SU-DHL-6 (cell line): ENCODE results near the gene ZRANB2.

ENCODE experiments used
- H2AFZ ChIP-seq: fragments of 200-600 bp; sonication (generic); 2 replicates; pipeline ENCODE4 v1.6.1; 2014; ENCODE audit warnings: low read depth, mild to moderate bottlenecking, moderate library complexity, mixed read lengths, antibody characterized with exemption, low read length; ENCODE audit not compliant: severe bottlenecking
- H3F3A ChIP-seq: fragments of 200-600 bp; shearing (Covaris generic); 2 replicates; pipeline ENCODE4 v1.6.0; 2016; ENCODE audit warnings: antibody characterized with exemption, mild to moderate bottlenecking; ENCODE audit not compliant: insufficient read depth
- H3K27ac ChIP-seq: fragments of 200-600 bp; sonication (generic); 2 replicates; pipeline ENCODE4 v1.5.1; 2016; ENCODE audit warnings: low read depth, mild to moderate bottlenecking, low read length, moderate library complexity, mixed read lengths
- H3K27me3 ChIP-seq: fragments of 200-600 bp; sonication (generic), shearing (Covaris generic); 2 replicates; pipeline ENCODE4 v1.6.0; 2014; ENCODE audit warnings: mild to moderate bottlenecking, low read length
- H3K36me3 ChIP-seq: fragments of 200-600 bp; sonication (generic); 2 replicates; pipeline ENCODE4 v1.6.1; 2014; ENCODE audit warnings: mild to moderate bottlenecking, low read length, mixed read lengths
- H3K4me2 ChIP-seq: fragments of 300-600, 200-600 bp; shearing (Covaris generic), sonication (generic); 2 replicates; pipeline ENCODE4 v1.6.0; 2014; ENCODE audit warnings: low read length, low read depth, mild to moderate bottlenecking; ENCODE audit not compliant: poor library complexity, severe bottlenecking
- H3K4me3 ChIP-seq: fragments of 200-600 bp; sonication (generic); 2 replicates; pipeline ENCODE4 v1.5.1; 2014; ENCODE audit warnings: antibody characterized with exemption, low read length, mild to moderate bottlenecking, mixed read lengths; ENCODE audit not compliant: insufficient read depth, poor library complexity, severe bottlenecking
- H3K79me2 ChIP-seq: fragments of 200-600 bp; sonication (generic); 2 replicates; pipeline ENCODE4 v1.6.1; 2014; ENCODE audit warnings: mild to moderate bottlenecking, low read length, moderate library complexity; ENCODE audit not compliant: insufficient read depth
- H3K9ac ChIP-seq: fragments of 200-600 bp; sonication (generic); 2 replicates; pipeline ENCODE4 v1.7.0; 2014; ENCODE audit warnings: mild to moderate bottlenecking, low read length
- H3K9me2 ChIP-seq: fragments of 200-600 bp; sonication (generic); replicated peaks from 2 replicates; pipeline ENCODE4 v1.6.1; 2014; ENCODE audit warnings: low read length; ENCODE audit not compliant: insufficient read depth
- H3K9me3 ChIP-seq: fragments of 200-600 bp; sonication (generic); 2 replicates; pipeline ENCODE4 v1.6.1; 2014; ENCODE audit warnings: low read length, mixed read lengths; ENCODE audit not compliant: insufficient read depth
- H4K20me1 ChIP-seq: fragments of 200-600 bp; sonication (generic); 2 replicates; pipeline ENCODE4 v1.6.1; 2014; ENCODE audit warnings: low read depth, mild to moderate bottlenecking, antibody characterized with exemption, low read length, moderate library complexity, mixed read lengths
- EZH2phosphoT487 ChIP-seq: fragments of 200-600 bp; sonication (generic), shearing (Covaris generic); conservative IDR thresholded peaks from 2 replicates; pipeline ENCODE4 v1.6.1; 2018; ENCODE audit warnings: mild to moderate bottlenecking, antibody characterized with exemption, low read length, moderate library complexity, mixed read lengths
- TF ChIP-seq, protein P1 (sequence below): fragments of 200-600 bp; sonication (generic); IDR thresholded peaks from one replicate; pipeline ENCODE4 v1.5.1; 2017; ENCODE audit warnings: antibody characterized with exemption, mild to moderate bottlenecking, low read length, moderate library complexity; ENCODE audit not compliant: insufficient read depth, poor library complexity, severe bottlenecking

ZRANB2 gene

GRCh38 chr1:71101839-71102376 is 21.1 kb upstream of the ZRANB2 start:
- H3K9me2 ChIP-seq, result no peaks in the 10 kb centered on the region

GRCh38 chr1:71097428-71097827 is 16.6 kb upstream of the ZRANB2 start:
- H4K20me1 ChIP-seq, result no peaks in the 10 kb centered on the region
- H3K27me3 ChIP-seq, result no peaks in the 10 kb centered on the region
- no peak overlapping the region for H3K4me2 ChIP-seq
- no peaks in the 10 kb centered on the region for H3F3A ChIP-seq
- H2AFZ ChIP-seq, result no peak overlapping the region
- no peaks in the 10 kb centered on the region for H3K9me3 ChIP-seq
- no peak for TF ChIP-seq EZH2phosphoT487
- TF ChIP-seq, protein P1, sequence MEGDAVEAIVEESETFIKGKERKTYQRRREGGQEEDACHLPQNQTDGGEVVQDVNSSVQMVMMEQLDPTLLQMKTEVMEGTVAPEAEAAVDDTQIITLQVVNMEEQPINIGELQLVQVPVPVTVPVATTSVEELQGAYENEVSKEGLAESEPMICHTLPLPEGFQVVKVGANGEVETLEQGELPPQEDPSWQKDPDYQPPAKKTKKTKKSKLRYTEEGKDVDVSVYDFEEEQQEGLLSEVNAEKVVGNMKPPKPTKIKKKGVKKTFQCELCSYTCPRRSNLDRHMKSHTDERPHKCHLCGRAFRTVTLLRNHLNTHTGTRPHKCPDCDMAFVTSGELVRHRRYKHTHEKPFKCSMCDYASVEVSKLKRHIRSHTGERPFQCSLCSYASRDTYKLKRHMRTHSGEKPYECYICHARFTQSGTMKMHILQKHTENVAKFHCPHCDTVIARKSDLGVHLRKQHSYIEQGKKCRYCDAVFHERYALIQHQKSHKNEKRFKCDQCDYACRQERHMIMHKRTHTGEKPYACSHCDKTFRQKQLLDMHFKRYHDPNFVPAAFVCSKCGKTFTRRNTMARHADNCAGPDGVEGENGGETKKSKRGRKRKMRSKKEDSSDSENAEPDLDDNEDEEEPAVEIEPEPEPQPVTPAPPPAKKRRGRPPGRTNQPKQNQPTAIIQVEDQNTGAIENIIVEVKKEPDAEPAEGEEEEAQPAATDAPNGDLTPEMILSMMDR, result no peak
- no peak overlapping the region for H3K4me3 ChIP-seq
- H3K36me3 ChIP-seq, result no peaks in the 10 kb centered on the region
- no peaks in the 10 kb centered on the region for H3K9me2 ChIP-seq
- no peaks in the 10 kb centered on the region for H3K79me2 ChIP-seq
- no peak overlapping the region for H3K27ac ChIP-seq
- no peak overlapping the region for H3K9ac ChIP-seq

More at GRCh38 chr1:71101839-71102376, 21.1 kb upstream of the ZRANB2 start:
- no peak overlapping the region for H2AFZ ChIP-seq
- H3K4me3 ChIP-seq, result no peak overlapping the region
- no peaks in the 10 kb centered on the region for H3K9me3 ChIP-seq
- TF ChIP-seq, protein P1, result no peak
- H3K9ac ChIP-seq, result no peak overlapping the region
- H4K20me1 ChIP-seq, result no peaks in the 10 kb centered on the region
- no peak overlapping the region for H3K27ac ChIP-seq
- no peaks in the 10 kb centered on the region for H3F3A ChIP-seq
- no peaks in the 10 kb centered on the region for H3K36me3 ChIP-seq
- H3K79me2 ChIP-seq, result no peaks in the 10 kb centered on the region
- H3K4me2 ChIP-seq, result no peak overlapping the region
- no peaks in the 10 kb centered on the region for H3K27me3 ChIP-seq

- Histone ChIP-seq H4K20me1 (no peaks in the 10 kb centered on the region), H3K4me2 (no peak overlapping the region), H3K9me2 (no peaks in the 10 kb centered on the region), H3K36me3 (no peaks in the 10 kb centered on the region), H3K27me3 (no peaks in the 10 kb centered on the region), H3K9ac (no peak overlapping the region), H3K79me2 (no peaks in the 10 kb centered on the region), H3F3A (no peaks in the 10 kb centered on the region), H2AFZ (no peak overlapping the region), H3K27ac (no peak overlapping the region), H3K4me3 (no peak overlapping the region), H3K9me3 (no peaks in the 10 kb centered on the region)
- no peak for TF ChIP-seq EZH2phosphoT487
Measured at GRCh38 chr1:71094913-71095312, 14.1 kb upstream of the ZRANB2 start.

GRCh38 chr1:71093938-71094337 is 13.1 kb upstream of the ZRANB2 start:
- Histone ChIP-seq H3K79me2 (no peaks in the 10 kb centered on the region), H3K36me3 (no peaks in the 10 kb centered on the region), H3K9me3 (no peaks in the 10 kb centered on the region), H3K4me2 (no peak overlapping the region), H3F3A (no peaks in the 10 kb centered on the region), H4K20me1 (no peaks in the 10 kb centered on the region), H3K27me3 (no peaks in the 10 kb centered on the region), H3K4me3 (no peak overlapping the region), H3K9ac (no peak overlapping the region), H3K9me2 (no peaks in the 10 kb centered on the region), H2AFZ (no peak overlapping the region), H3K27ac (no peak overlapping the region)
- TF ChIP-seq EZH2phosphoT487, result no peak
- TF ChIP-seq, protein P1, result no peak
